IPS-11a (cell line): ENCODE measurements around the gene ITPKC.

Experiments
- H3K4me3 ChIP-seq: one replicate; pipeline ENCODE4 v1.5.1; 2013; ENCODE audit warnings: low read depth, low read length, control low read depth

The ITPKC gene

GRCh38 chr19:40690050-40690692 lies 26.7 kb upstream of the ITPKC start, which contains the start of gene NUMBL:
NUMBL (minus strand) TSS chr19:40690651; CDS start chr19:40690483, 168 bp downstream.
- peak within 1 kb of the TSS; percentile 57 for H3K4me3 ChIP-seq

- H3K4me3 ChIP-seq = peak overlapping the region; percentile 47
These were observed 26.1 kb upstream of the ITPKC start for GRCh38 chr19:40690693-40691420.

- H3K4me3 ChIP-seq = no peak overlapping the region
These were observed 25.3 kb upstream of the ITPKC start for GRCh38 chr19:40691421-40692211.

GRCh38 chr19:40692212-40692551 lies 24.7 kb upstream of the ITPKC start:
- no peak overlapping the region for H3K4me3 ChIP-seq

GRCh38 chr19:40693150-40693788 lies 23.6 kb upstream of the ITPKC start:
- H3K4me3 ChIP-seq = no peak overlapping the region

GRCh38 chr19:40693896-40694295 lies 23.0 kb upstream of the ITPKC start:
- H3K4me3 ChIP-seq = no peak overlapping the region

GRCh38 chr19:40695881-40696280 lies 21.0 kb upstream of the ITPKC start:
- no peak overlapping the region for H3K4me3 ChIP-seq

- no peak overlapping the region for H3K4me3 ChIP-seq
These were observed 19.9 kb upstream of the ITPKC start for GRCh38 chr19:40697007-40697406.

- no peak overlapping the region for H3K4me3 ChIP-seq
These were observed 16.8 kb upstream of the ITPKC start for GRCh38 chr19:40700083-40700482.

- H3K4me3 ChIP-seq = no peak overlapping the region
These were observed 15.2 kb upstream of the ITPKC start for GRCh38 chr19:40701758-40702157.

GRCh38 chr19:40702337-40703012 lies 14.4 kb upstream of the ITPKC start:
- H3K4me3 ChIP-seq = no peak overlapping the region

GRCh38 chr19:40703029-40703755 lies 13.7 kb upstream of the ITPKC start:
- no peak overlapping the region for H3K4me3 ChIP-seq

- no peak overlapping the region for H3K4me3 ChIP-seq
These were observed 12.2 kb upstream of the ITPKC start for GRCh38 chr19:40704491-40705361.

GRCh38 chr19:40705362-40705651 lies 11.6 kb upstream of the ITPKC start:
- H3K4me3 ChIP-seq = no peak overlapping the region

GRCh38 chr19:40705950-40706619 lies 10.8 kb upstream of the ITPKC start:
- no peak overlapping the region for H3K4me3 ChIP-seq

- no peak overlapping the region for H3K4me3 ChIP-seq
These were observed 9.3 kb upstream of the ITPKC start for GRCh38 chr19:40707615-40708014.

- no peak overlapping the region for H3K4me3 ChIP-seq
These were observed 7.1 kb upstream of the ITPKC start for GRCh38 chr19:40709817-40710216.

GRCh38 chr19:40713939-40714338 lies 3.0 kb upstream of the ITPKC start:
- no peak overlapping the region for H3K4me3 ChIP-seq
